GM12891 (cell line): ENCODE measurements around the gene TK2.

ENCODE experiments used
- PAX5 ChIP-seq: IDR thresholded peaks from 2 replicates; pipeline ENCODE4 v1.6.1; 2011; ENCODE audit warnings: low read length, moderate library complexity, mild to moderate bottlenecking; ENCODE audit not compliant: insufficient read depth, severe bottlenecking
- POLR2A ChIP-seq: IDR thresholded peaks from 2 replicates; pipeline ENCODE4 v1.6.1; 2011; ENCODE audit warnings: low read depth, low read length, control low read depth
- POLR2AphosphoS5 ChIP-seq: IDR thresholded peaks from 2 replicates; pipeline ENCODE4 v1.6.1; 2011; ENCODE audit warnings: low read depth, low read length, control low read depth
- POU2F2 ChIP-seq: IDR thresholded peaks from 2 replicates; pipeline ENCODE4 v1.6.1; 2011; ENCODE audit warnings: low read depth, mild to moderate bottlenecking, control low read depth, low read length, moderate library complexity
- SPI1 ChIP-seq: IDR thresholded peaks from 2 replicates; pipeline ENCODE4 v1.6.1; 2011; ENCODE audit warnings: low read depth, low read length, control low read depth
- TAF1 ChIP-seq: IDR thresholded peaks from 2 replicates; pipeline ENCODE4 v1.6.1; 2011; ENCODE audit warnings: low read depth, low read length, control low read depth

GRCh38 chr16:66480265-66481080 is 69.4 kb downstream of the TK2 start:
- TF ChIP-seq POLR2AphosphoS5 (no peak), POU2F2 (no peak), POLR2A (no peak), TAF1 (no peak), SPI1 (no peak), PAX5 (no peak)
